Activated CD4-positive, alpha-beta memory T cell treated with anti-CD3 and anti-CD28 coated beads for 36 hours (primary cell): ENCODE data around the gene PHF24. TPM values are rescaled to one million over a fixed set of nuclear protein-coding genes. Genes with fewer than 3 reads are reported as not detected.

ENCODE experiments used
- CTCF ChIA-PET: fragments of 350-600 bp; sonication (Branson Sonifier 250); formaldehyde crosslinking; loops from one replicate; lab custom pipeline; 2021; ENCODE audit warnings: antibody characterized with exemption, inconsistent platforms; lab: Charles Lee
- POLR2A ChIA-PET: fragments of 350-600 bp; sonication (Branson Sonifier 250); formaldehyde crosslinking; loops from one replicate; lab custom pipeline; 2021; ENCODE audit warnings: antibody characterized with exemption; lab: Charles Lee
- DNase-seq: peaks from one replicate; pipeline ENCODE4 v3.0.0-alpha.2; 2020
- H3K27ac Mint-ChIP-seq: one replicate; pipeline ENCODE4 v1.8.0; 2021; ENCODE audit warnings: mixed read lengths
- H3K27me3 Mint-ChIP-seq: one replicate; pipeline ENCODE4 v1.8.0; 2021; ENCODE audit warnings: mixed read lengths
- H3K36me3 Mint-ChIP-seq: one replicate; pipeline ENCODE4 v1.8.0; 2021; ENCODE audit warnings: mixed read lengths
- H3K4me1 Mint-ChIP-seq: one replicate; pipeline ENCODE4 v1.8.0; 2021; ENCODE audit warnings: low read depth, mixed read lengths
- H3K4me3 Mint-ChIP-seq: one replicate; pipeline ENCODE4 v1.8.0; 2021; ENCODE audit warnings: mild to moderate bottlenecking, mixed read lengths
- H3K9me3 Mint-ChIP-seq: one replicate; pipeline ENCODE4 v1.8.0; 2021; ENCODE audit warnings: mixed read lengths
- intact Hi-C: fragments of 100-400 bp; cut with micrococcal nuclease; formaldehyde crosslinking; loops from one replicate; pipeline ENCODE4 v1.15.1; 2023
- total RNA-seq, 2 experiments: library from RNA; stranded (reverse); gene quantifications; one replicate each; pipeline ENCODE4 v1.2.3, GENCODE V29; 2021

Gene PHF24
- total RNA-seq, 2 experiments from 2014 or later: 0.12 TPM; not detected in 1

DNA sequence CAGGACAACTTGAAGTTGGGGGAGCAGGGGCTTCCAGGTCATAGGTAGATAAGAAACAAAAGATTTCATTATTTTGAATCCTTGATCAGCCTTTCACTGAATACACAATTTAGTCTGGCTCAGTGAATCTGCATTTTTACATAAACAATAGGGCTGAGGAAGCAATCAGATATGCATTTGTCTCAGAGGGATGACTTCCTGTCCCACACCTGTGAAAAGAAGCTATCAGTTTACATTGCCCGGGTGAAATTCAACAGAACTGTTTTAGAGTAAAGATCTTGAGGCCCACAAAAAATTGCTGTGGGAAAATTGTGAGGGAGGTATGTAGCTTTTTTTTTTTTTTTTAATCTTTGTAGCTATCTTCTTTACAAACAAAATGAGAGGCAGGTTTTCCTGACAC is 69.8 kb downstream of the PHF24 start:
- Mint-ChIP-seq H3K27ac (no peak overlapping the region), H3K4me1 (peaks cover 10% of the 10 kb centered on the region), H3K9me3 (no peaks in the 10 kb centered on the region), H3K4me3 (no peak overlapping the region), H3K27me3 (no peaks in the 10 kb centered on the region), H3K36me3 (peaks cover 12% of the 10 kb centered on the region)
- ChIA-PET CTCF (interaction anchor here (2.4 kb wide), 1 partner anchor 128 kb away, joined by 8 read pairs; no protein-coding TSS in a partner anchor), POLR2A (interaction anchor here (1.4 to 1.6 kb wide), 2 partner anchors 16 to 44 kb away, joined by 5 read pairs; partner anchors contain the start of gene VCP)
- no peak for DNase-seq
- intact Hi-C loops: no loop called here

DNA sequence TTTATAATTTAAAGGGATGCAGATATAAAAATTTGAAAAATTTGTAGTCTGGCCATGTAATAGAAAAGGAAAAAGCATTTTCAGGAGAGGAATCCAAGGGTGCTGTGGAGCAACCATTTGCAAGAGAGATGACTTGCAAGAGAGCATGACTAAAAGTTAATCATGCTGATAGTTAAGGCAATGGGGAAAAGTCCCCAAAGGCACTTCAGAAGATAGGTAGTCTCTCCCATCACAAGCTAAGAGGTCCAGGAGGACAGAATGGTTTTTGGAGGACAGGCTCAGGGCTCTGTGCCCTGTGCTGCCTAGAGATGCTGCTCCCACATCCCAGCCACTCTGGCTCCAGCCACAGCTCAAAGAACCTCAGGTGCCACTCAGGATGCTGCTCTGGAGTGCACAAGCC is 70.3 kb downstream of the PHF24 start:
- no peaks in the 10 kb centered on the region for H3K9me3 Mint-ChIP-seq
- no peak overlapping the region for H3K27ac Mint-ChIP-seq
- intact Hi-C loops: no loop called here
- no peak for DNase-seq
- POLR2A ChIA-PET: interaction anchor here (1.4 to 1.6 kb wide), 2 partner anchors 16 to 43 kb away, joined by 5 read pairs; partner anchors contain the start of gene VCP
- no peak overlapping the region for H3K4me3 Mint-ChIP-seq
- CTCF ChIA-PET: interaction anchor here (2.4 kb wide), 1 partner anchor 129 kb away, joined by 8 read pairs; no protein-coding TSS in a partner anchor
- peaks cover 9% of the 10 kb centered on the region for H3K4me1 Mint-ChIP-seq
- no peaks in the 10 kb centered on the region for H3K27me3 Mint-ChIP-seq
- H3K36me3 Mint-ChIP-seq: peaks cover 12% of the 10 kb centered on the region

DNA sequence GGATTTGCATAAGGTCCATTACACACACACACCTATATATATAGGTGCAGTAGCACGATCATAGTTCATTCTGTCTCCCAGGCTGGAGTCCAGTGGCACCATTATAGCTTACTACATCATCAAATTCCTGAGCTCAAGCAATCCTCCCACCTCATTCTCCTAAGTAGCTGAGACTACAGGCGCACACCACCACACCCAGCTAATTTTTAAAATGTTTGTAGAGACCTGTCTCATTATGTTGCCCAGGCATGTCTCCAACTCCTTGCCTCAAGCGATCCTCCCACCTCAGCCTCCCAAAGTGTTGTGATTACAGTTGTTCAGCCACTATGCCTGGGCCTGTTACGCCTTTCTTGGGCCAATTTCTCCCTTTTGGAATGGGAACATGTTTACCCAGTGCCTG is 71.2 kb downstream of the PHF24 start:
- Mint-ChIP-seq H3K9me3 (no peaks in the 10 kb centered on the region), H3K27me3 (no peaks in the 10 kb centered on the region)
- CTCF ChIA-PET: interaction anchor here (1.1 kb wide), 1 partner anchor 35 kb away, joined by 3 read pairs; no protein-coding TSS in a partner anchor

DNA sequence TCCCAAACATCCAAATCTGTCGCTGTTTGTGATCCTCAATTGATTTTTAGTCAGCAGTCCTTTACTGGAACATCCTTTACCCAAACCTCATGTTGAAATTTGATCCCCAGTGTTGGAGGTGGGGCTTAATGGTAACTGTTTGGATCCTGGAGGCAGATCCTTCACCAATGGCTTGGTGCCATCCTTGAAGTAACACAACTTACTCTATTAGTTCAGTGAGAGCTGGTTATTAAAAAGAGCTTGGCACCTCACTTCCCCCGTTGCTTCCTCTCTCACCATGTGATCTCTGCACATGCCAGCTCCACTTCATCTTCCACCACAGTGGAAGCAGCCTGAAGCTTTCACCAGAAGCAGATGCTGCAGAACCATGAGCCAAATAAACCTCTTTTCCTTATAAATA is 71.8 kb downstream of the PHF24 start:
- intact Hi-C loops: no loop called here

More for the DNA sequence above, 71.2 kb downstream of the PHF24 start:
- peaks cover 5% of the 10 kb centered on the region for H3K36me3 Mint-ChIP-seq
- no peak for DNase-seq
- no peak overlapping the region for H3K27ac Mint-ChIP-seq
- H3K4me3 Mint-ChIP-seq: no peak overlapping the region
- H3K4me1 Mint-ChIP-seq: peaks cover 6% of the 10 kb centered on the region
- intact Hi-C loops: no loop called here
- POLR2A ChIA-PET: interaction anchor here (1.4 kb wide), 1 partner anchor 15 kb away, joined by 5 read pairs; no protein-coding TSS in a partner anchor

More for the DNA sequence above, 71.8 kb downstream of the PHF24 start:
- ChIA-PET CTCF (interaction anchor here (1.0 to 1.1 kb wide), 2 partner anchors 35 to 45 kb away, joined by 3 read pairs; no protein-coding TSS in a partner anchor), POLR2A (no interaction called here)
- Mint-ChIP-seq H3K27ac (no peak overlapping the region), H3K4me3 (no peak overlapping the region), H3K9me3 (no peaks in the 10 kb centered on the region), H3K4me1 (peaks cover 6% of the 10 kb centered on the region), H3K36me3 (peaks cover 3% of the 10 kb centered on the region), H3K27me3 (no peaks in the 10 kb centered on the region)
- no peak for DNase-seq

Other genes starting within 250 kb of the PHF24 start
- not detected for gene CCL21, start 248.1 kb upstream of the PHF24 start, total RNA-seq
- gene DNAJB5, start 31.5 kb downstream of the PHF24 start, total RNA-seq: 10 to 100 TPM; 11.5 to 12.0 TPM
- gene VCP, start 114.3 kb downstream of the PHF24 start, total RNA-seq: 100 to 1,000 TPM; 283 to 292 TPM
- gene FANCG, start 121.7 kb downstream of the PHF24 start, total RNA-seq: 100 to 1,000 TPM; 103 to 107 TPM
- gene PIGO, start 138.3 kb downstream of the PHF24 start, total RNA-seq: 10 to 100 TPM; 19.3 to 20.9 TPM
- gene STOML2, start 144.8 kb downstream of the PHF24 start, total RNA-seq: 100 to 1,000 TPM; 162 TPM
- gene ATOSB, start 157.6 kb downstream of the PHF24 start, total RNA-seq: 1 to 10 TPM; 9.1 to 9.6 TPM
- 1 to 10 TPM; 3.6 to 4.6 TPM for gene UNC13B, start 203.7 kb downstream of the PHF24 start, total RNA-seq